GM23248 (cell line): ENCODE measurements around the gene TADA3. TPM values are rescaled to one million over a fixed set of nuclear protein-coding genes. Genes with fewer than 3 reads are reported as not detected.
"Not testable (repeated sequence)": the region's sequence is repeated elsewhere in the genome, so short reads cannot be mapped to it uniquely, and the experiment has no call there.

Source experiments
- DNase-seq: peaks from one replicate; pipeline ENCODE4 v3.0.0-alpha.2; 2015
- H2AFZ ChIP-seq: fragments of 200-600 bp; sonication (generic); 2 replicates; pipeline ENCODE4 v1.6.1; 2016; ENCODE audit warnings: antibody characterized with exemption
- H3F3A ChIP-seq: fragments of 200-600 bp; sonication (generic); 2 replicates; pipeline ENCODE4 v1.6.1; 2016; ENCODE audit warnings: mild to moderate bottlenecking, antibody characterized with exemption, mixed run types; ENCODE audit not compliant: insufficient read depth
- H3K27ac ChIP-seq: fragments of 200-600 bp; sonication (generic); 2 replicates; pipeline ENCODE4 v1.5.1; 2016; ENCODE audit warnings: mild to moderate bottlenecking
- H3K27me3 ChIP-seq: fragments of 200-600 bp; sonication (generic); replicated peaks from 2 replicates; pipeline ENCODE4 v1.6.1; 2016; ENCODE audit warnings: mild to moderate bottlenecking; ENCODE audit not compliant: insufficient read depth
- H3K36me3 ChIP-seq: fragments of 200-600 bp; sonication (generic); 2 replicates; pipeline ENCODE4 v1.6.1; 2016; ENCODE audit warnings: low read depth, mild to moderate bottlenecking
- H3K4me1 ChIP-seq: fragments of 200-600 bp; sonication (generic); 2 replicates; pipeline ENCODE4 v1.6.1; 2016; ENCODE audit warnings: mild to moderate bottlenecking; ENCODE audit not compliant: insufficient read depth
- H3K4me2 ChIP-seq: fragments of 200-600 bp; sonication (generic); one replicate; pipeline ENCODE4 v1.6.1; 2016; ENCODE audit warnings: mild to moderate bottlenecking; ENCODE audit not compliant: unreplicated experiment
- H3K4me3 ChIP-seq: fragments of 200-600 bp; sonication (generic); 2 replicates; pipeline ENCODE4 v1.5.1; 2016; ENCODE audit warnings: mild to moderate bottlenecking
- H3K79me2 ChIP-seq: fragments of 200-600 bp; sonication (generic); 2 replicates; pipeline ENCODE4 v1.6.1; 2016; ENCODE audit warnings: mild to moderate bottlenecking; ENCODE audit not compliant: insufficient read depth
- H3K9ac ChIP-seq: fragments of 200-600 bp; sonication (generic); 2 replicates; pipeline ENCODE4 v1.6.1; 2016; ENCODE audit warnings: mild to moderate bottlenecking
- H3K9me2 ChIP-seq: fragments of 200-600 bp; sonication (generic); 2 replicates; pipeline ENCODE4 v1.6.1; 2016; ENCODE audit warnings: mixed run types, mild to moderate bottlenecking, moderate library complexity; ENCODE audit not compliant: insufficient read depth
- H3K9me3 ChIP-seq: fragments of 200-600 bp; sonication (generic); one replicate; pipeline ENCODE4 v1.6.1; 2017; ENCODE audit warnings: low read depth
- H4K20me1 ChIP-seq: fragments of 200-600 bp; sonication (generic); 2 replicates; pipeline ENCODE4 v1.6.0; 2016; ENCODE audit not compliant: insufficient read depth
- EZH2 ChIP-seq: fragments of 200-600 bp; sonication (generic); IDR thresholded peaks from 2 replicates; pipeline ENCODE4 v1.6.1; 2018; ENCODE audit warnings: antibody characterized with exemption, mild to moderate bottlenecking; ENCODE audit not compliant: insufficient read depth, poor library complexity, severe bottlenecking
- EZH2phosphoT487 ChIP-seq: fragments of 200-600 bp; sonication (generic); IDR thresholded peaks from 2 replicates; pipeline ENCODE4 v1.6.1; 2018; ENCODE audit warnings: antibody characterized with exemption, moderate library complexity, mild to moderate bottlenecking, low read depth; ENCODE audit not compliant: insufficient read depth
- whole genome bisulfite sequencing, 2 experiments: methylation state at CpG; one replicate each; pipeline ENCODE4 v1.1.6; 2015 to 2017; ENCODE audit warnings: low lambda C conversion rate in 2 of 2, low coverage in 1 of 2; ENCODE audit errors: missing lambda C conversion rate in 2 of 2; 5-methylcytosine and 5-hydroxymethylcytosine counted together
- in situ Hi-C: fragments of 300-500 bp; cut with MboI; formaldehyde crosslinking; loops from 2 replicates; pipeline ENCODE4 v1.15.0; 2020
- polyA plus RNA-seq: library from polyadenylated mRNA; unstranded; fragments of >200 nt; fragmentation: Nextera tagmentation; extraction: Ambion mirVana; gene quantifications from 2 replicates; pipeline ENCODE4 v1.2.1, GENCODE V29; 2016
- total RNA-seq: library from RNA; depleted of rRNA; stranded (reverse); fragments of >200 nt; shearing (Covaris generic); gene quantifications from 2 replicates; pipeline ENCODE4 v1.2.3, GENCODE V29; 2014

TADA3 gene
- total and polyA plus RNA-seq, 2 experiments from 2014 or later: 85.1 to 135 TPM

DNA sequence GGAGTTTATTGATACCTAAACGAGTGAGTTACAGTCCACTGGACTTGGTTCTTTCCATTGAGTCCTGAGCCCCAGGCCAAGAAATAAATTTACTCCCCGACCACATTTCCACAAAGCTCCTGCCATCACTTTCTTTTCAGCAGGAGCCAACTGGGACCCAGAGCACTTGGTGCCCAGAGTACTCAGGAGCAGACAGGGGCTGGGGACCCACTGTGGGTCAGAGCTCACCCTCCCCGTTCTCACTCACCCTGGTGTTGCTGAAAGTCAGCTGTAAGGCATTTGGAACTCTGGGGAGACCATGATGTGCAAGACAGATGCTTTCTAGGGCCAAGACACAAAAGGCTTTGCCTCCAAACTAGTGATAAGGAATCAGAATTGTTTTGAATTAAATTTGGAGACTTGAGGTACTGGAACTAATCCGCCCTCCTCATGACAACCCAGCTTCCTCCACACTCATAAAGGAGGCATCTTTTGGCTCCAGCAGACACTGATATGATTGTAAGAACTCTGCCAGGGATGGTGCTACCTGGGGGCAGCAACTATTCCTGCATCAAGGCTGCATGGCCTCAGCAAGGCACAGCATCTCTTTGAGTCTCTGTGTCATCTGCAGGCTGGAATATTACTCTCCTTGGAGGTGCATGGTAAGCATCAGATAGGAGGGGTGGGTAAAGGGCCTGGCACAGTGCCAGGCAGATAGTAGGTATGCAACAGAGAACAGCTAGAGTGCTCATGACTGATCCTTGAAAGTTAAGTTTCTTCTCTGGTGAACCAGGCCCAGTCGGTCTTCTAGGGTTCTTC is 15.2 kb downstream of the TADA3 start:
- H3K27me3 ChIP-seq: no peaks in the 10 kb centered on the region
- in situ Hi-C loops: no loop called here
- TF ChIP-seq EZH2phosphoT487 (no peak), EZH2 (no peak)
- no peaks in the 10 kb centered on the region for H3K9me2 ChIP-seq
- H2AFZ ChIP-seq: no peak overlapping the region
- no peak overlapping the region for H3K4me2 ChIP-seq
- H3K4me3 ChIP-seq: no peak overlapping the region
- H3K9me3 ChIP-seq: no peaks in the 10 kb centered on the region
- H3K4me1 ChIP-seq: peaks cover 23% of the 10 kb centered on the region
- no peaks in the 10 kb centered on the region for H4K20me1 ChIP-seq
- 0 out of 2 replicates have a peak, but pooled peaks cover 3% of the 10 kb centered on the region for H3K36me3 ChIP-seq
- DNase-seq: no peak
- WGBS, 2 experiments: 71 to 80% methylated on average over 5 of the region's 5 CpGs
- H3K27ac ChIP-seq: peak overlapping the region; percentile 93
- H3F3A ChIP-seq: peaks cover 38% of the 10 kb centered on the region
- H3K9ac ChIP-seq: peak overlapping the region; percentile 64; the same call in 1 of the 2 replicates
- no peaks in the 10 kb centered on the region for H3K79me2 ChIP-seq

DNA sequence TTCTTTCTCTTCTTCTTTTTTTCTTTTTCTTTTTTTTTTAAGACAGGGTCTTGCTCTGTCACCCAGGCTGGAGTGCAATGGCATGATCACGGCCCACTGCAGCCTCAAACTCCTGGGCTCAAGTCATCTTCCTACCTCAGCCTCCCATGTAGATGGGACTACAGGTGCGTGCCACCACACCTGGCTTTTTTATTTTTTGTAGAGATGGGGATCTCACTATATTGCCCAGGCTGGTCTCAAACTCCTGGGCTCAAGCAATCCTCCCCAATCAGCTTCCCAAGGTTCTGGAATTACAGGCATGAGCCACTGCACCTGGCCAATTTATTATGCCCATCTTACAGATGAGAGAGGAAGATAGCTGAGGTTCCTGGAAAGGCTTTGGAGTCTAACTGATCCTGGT is 21.3 kb downstream of the TADA3 start:
- 100% methylated on average over 2 of the region's 2 CpGs for WGBS, 2 experiments
- H3K4me3 ChIP-seq, DNase-seq, H3K4me1 ChIP-seq, H3K9ac ChIP-seq, H3K4me2 ChIP-seq, H3K36me3 ChIP-seq, H3K27me3 ChIP-seq, H3K27ac ChIP-seq, H4K20me1 ChIP-seq, H3K9me3 ChIP-seq, H3F3A ChIP-seq, in situ Hi-C loops, H3K9me2 ChIP-seq, H2AFZ ChIP-seq: not testable (repeated sequence)
- H3K79me2 ChIP-seq: peaks cover 14% of the 10 kb centered on the region

DNA sequence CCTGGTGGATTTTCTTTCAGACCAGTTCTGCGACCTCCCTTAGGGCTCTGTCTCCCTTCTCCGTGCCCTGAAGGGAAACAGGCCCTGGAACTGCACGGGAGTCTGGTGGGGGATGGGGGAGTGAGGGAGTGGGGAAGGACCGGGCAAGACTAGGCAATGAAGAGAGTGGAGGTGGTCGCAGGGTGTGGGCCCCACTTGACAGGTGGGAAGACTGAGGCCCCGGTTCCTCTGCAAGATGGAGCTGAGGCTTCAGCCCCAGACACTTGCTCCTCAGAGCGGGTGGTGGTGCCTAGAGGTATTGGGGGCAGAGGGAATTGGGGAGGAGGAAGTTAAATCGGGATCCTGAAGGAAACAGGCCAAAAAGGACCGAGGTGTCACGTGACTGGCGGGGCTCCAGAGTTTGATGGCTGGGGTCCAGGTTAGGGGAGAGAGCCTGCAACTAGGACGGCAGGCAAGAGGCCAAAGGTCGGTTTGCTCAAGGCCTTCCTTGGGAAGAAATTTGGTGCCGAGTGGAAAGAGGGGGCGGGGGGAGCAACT is 21.9 kb downstream of the TADA3 start:
- Histone ChIP-seq H4K20me1 (no peaks in the 10 kb centered on the region), H3K27me3 (no peaks in the 10 kb centered on the region), H3F3A (no peaks in the 10 kb centered on the region), H3K9me3 (no peaks in the 10 kb centered on the region), H2AFZ (peak overlapping the region; percentile 91), H3K9me2 (no peaks in the 10 kb centered on the region), H3K4me2 (peak overlapping the region; percentile 85), H3K36me3 (no peaks in the 10 kb centered on the region), H3K4me3 (peak overlapping the region; percentile 78), H3K79me2 (peaks cover 14% of the 10 kb centered on the region), H3K27ac (no peak overlapping the region), H3K4me1 (no peaks in the 10 kb centered on the region), H3K9ac (peak overlapping the region; percentile 83)
- in situ Hi-C loops: no loop called here
- WGBS, 2 experiments: 13 to 16% methylated on average over 12 to 15 of the region's 15 CpGs
- DNase-seq: no peak
- no peak for TF ChIP-seq EZH2phosphoT487
- no peak for TF ChIP-seq EZH2

DNA sequence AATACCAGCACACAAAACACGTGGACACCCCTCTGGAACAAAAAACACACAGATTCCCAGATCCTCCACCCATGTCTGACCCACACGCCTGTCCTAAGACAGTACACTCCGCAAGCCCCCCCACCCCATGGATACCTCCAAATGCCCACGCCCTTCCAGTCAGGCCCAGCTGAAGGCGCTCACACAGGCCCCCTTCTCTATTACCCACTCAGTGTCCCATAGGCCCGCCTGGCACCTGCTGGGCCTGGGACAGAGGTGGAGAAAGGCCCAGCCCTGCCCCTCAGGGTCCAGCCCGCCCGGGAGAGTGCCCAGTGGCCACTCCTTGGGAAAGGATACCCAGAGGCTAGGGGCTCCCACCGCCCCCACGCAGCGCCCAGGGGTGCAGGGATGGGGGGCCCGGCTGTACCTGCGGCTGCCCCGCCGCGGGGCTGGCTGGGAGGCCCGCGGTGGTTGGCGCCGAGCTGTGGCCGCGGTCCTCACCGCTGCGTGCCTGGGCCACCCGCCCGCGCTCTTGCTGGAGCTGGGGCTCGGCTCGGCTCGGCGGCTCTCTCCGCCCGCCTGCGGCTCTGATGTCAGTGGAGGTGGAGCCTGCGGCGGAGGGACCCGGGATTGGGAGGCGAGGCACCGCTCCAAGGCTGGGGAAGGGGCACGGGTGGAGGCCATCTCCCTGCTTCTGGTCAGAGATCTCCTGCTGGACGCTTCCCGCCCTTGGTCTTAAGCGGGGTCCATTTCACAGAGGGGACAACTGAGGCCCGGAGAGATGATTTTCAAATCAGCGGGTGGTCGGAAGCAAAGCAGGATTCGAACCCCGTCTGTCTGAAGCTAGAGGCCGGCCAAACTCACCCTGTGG is 22.6 kb downstream of the TADA3 start, which contains the start of gene CAMK1:
Gene CAMK1, minus strand, starts transcription at position 522 of the 850 bp plus-strand sequence. CDS start 2,198 bp downstream, outside the sequence.
- WGBS, 2 experiments: 2% methylated on average over 38 to 48 of the region's 49 CpGs
- TF ChIP-seq EZH2: no peak
- TF ChIP-seq EZH2phosphoT487: no peak
- H3K9me2 ChIP-seq: no peaks in the 10 kb centered on the region
- H3K9me3 ChIP-seq: no peaks in the 10 kb centered on the region
- H3K27ac ChIP-seq: no peak within 1 kb of the TSS
- H3K9ac ChIP-seq: peak within 1 kb of the TSS; percentile 83
- H3K4me2 ChIP-seq: peak within 1 kb of the TSS; percentile 85
- no peaks in the 10 kb centered on the region for H3K36me3 ChIP-seq
- peaks cover 14% of the 10 kb centered on the region for H3K79me2 ChIP-seq
- no peaks in the 10 kb centered on the region for H3K27me3 ChIP-seq
- no peaks in the 10 kb centered on the region for H3F3A ChIP-seq
- in situ Hi-C loops: no loop called here
- peak within 1 kb of the TSS; percentile 78 for H3K4me3 ChIP-seq
- peak; percentile 92 for DNase-seq
- no peaks in the 10 kb centered on the region for H3K4me1 ChIP-seq
- H4K20me1 ChIP-seq: no peaks in the 10 kb centered on the region
- peak within 1 kb of the TSS; percentile 91 for H2AFZ ChIP-seq
